ENCODE measurements around the gene IFT20. TPM values are rescaled to one million over a fixed set of nuclear protein-coding genes. Genes with fewer than 3 reads are reported as not detected.

The IFT20 gene, protein sequence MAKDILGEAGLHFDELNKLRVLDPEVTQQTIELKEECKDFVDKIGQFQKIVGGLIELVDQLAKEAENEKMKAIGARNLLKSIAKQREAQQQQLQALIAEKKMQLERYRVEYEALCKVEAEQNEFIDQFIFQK
- total RNA-seq (53.7 and 55.7 TPM in 2 replicates), polyA plus RNA-seq (26.5 and 51.4 TPM in 2 replicates), polyA minus RNA-seq (ENCODE audit: low replicate concordance) (8.3 and 18.4 TPM in 2 replicates)
- 25.4 and 38.9 TPM in 2 replicates for polyA plus RNA-seq (2012)

DNA sequence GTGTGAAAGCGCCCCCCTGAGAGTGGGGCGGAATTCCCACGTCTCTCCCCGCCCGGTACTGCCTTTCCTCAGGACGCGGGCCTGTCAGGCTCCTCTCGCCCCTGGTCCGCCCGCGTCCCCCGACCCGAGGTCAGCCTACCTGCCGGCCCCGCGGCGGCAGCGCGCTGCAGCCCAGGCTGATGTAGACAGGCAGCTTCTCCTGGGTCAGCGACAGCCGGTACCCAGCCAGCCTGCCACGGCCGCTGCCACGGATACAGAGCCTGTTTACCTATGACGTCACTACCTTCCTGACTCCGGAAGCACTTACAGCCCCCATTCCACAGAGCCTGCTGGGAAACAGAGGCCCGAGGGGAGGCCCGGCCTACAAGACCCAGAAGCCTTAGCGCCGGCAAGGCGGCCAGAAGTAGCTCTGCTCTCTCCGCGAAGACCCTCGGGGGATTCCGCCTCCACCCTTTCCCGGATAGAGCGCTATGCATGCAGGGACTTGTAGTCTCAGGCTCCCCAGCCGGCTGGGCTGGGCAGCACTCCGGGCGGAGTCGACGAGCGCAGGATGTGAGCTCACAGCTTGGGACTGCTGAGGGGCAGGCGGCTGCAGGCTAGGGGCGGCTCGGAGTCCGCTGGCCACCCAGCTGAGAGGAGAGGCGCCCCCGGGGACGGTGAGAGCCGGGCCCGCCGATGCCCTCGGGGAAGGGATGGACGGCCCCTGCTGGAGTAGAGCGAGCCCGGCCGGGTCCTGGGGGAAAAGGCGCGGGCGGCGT lies at the start of gene IFT20, which contains the start of gene TNFAIP1:
Gene IFT20 (minus strand): TSS at position 272 of the 758 bp plus-strand sequence. CDS start 3,487 bp downstream, outside the sequence.
Gene TNFAIP1 (plus strand): TSS at position 561 of the 758 bp plus-strand sequence. CDS start 3,761 bp downstream, outside the sequence.
- Histone ChIP-seq H3K27me3 (ENCODE audit: control insufficient read depth, insufficient read depth, low read length) (no peaks in the 10 kb centered on the region), H3K27ac (ENCODE audit: insufficient read depth, low read length) (peak within 1 kb of the TSS; percentile 99), H3K9me3 (ENCODE audit: control insufficient read depth, insufficient read depth, low read depth, low read length) (no peaks in the 10 kb centered on the region), H3K4me2 (ENCODE audit: extremely low read depth, insufficient read depth, low read length) (peak within 1 kb of the TSS; percentile 100), H2AFZ (ENCODE audit: low read length) (peak within 1 kb of the TSS; percentile 60), H3K79me2 (ENCODE audit: control insufficient read depth, insufficient read depth, low read length) (peaks cover 50% of the 10 kb centered on the region), H3K4me1 (ENCODE audit: control insufficient read depth, extremely low read depth, insufficient read depth, low read length) (peaks cover 17% of the 10 kb centered on the region), H3K36me3 (ENCODE audit: control insufficient read depth, insufficient read depth, low read length) (peaks cover 11% of the 10 kb centered on the region), H3K4me3 (replicated peaks in 1 of 4; ENCODE audit: control extremely low read depth in 1 of 4, insufficient read depth in 1 of 4, low read depth in 3 of 4, low read length in 4 of 4) (peak within 1 kb of the TSS; percentile 88 to 99 (median 96)), H4K20me1 (ENCODE audit: control insufficient read depth, extremely low read depth, insufficient read depth, low read length) (no peaks in the 10 kb centered on the region), H3K9ac (ENCODE audit: insufficient read depth, low read length) (peak within 1 kb of the TSS; percentile 95)
- peak; percentile 100 for DNase-seq (ENCODE audit: low read depth in 2 of 2)
- TF ChIP-seq CTCF (conservative IDR thresholded peaks at IDR 0.05 in 1 of 2, IDR thresholded peaks at IDR 0.05 in 1 of 2; ENCODE audit: low read depth in 1 of 2, low read length in 2 of 2) (no peak), EZH2 (IDR thresholded peaks at IDR 0.05; ENCODE audit: low read length, missing control alignments) (no peak)

- Histone ChIP-seq H3K4me2 (ENCODE audit: extremely low read depth, insufficient read depth, low read length) (no peak overlapping the region), H3K79me2 (ENCODE audit: control insufficient read depth, insufficient read depth, low read length) (no peaks in the 10 kb centered on the region), H3K9me3 (ENCODE audit: control insufficient read depth, insufficient read depth, low read depth, low read length) (no peaks in the 10 kb centered on the region), H3K36me3 (ENCODE audit: control insufficient read depth, insufficient read depth, low read length) (peaks cover 4% of the 10 kb centered on the region), H4K20me1 (ENCODE audit: control insufficient read depth, extremely low read depth, insufficient read depth, low read length) (no peaks in the 10 kb centered on the region), H3K4me1 (ENCODE audit: control insufficient read depth, extremely low read depth, insufficient read depth, low read length) (no peaks in the 10 kb centered on the region), H3K27ac (ENCODE audit: insufficient read depth, low read length) (no peak overlapping the region), H3K9ac (ENCODE audit: insufficient read depth, low read length) (no peak overlapping the region), H2AFZ (ENCODE audit: low read length) (no peak overlapping the region), H3K27me3 (ENCODE audit: control insufficient read depth, insufficient read depth, low read length) (no peaks in the 10 kb centered on the region), H3K4me3 (replicated peaks in 1 of 4; ENCODE audit: control extremely low read depth in 1 of 4, insufficient read depth in 1 of 4, low read depth in 3 of 4, low read length in 4 of 4) (no peak overlapping the region)
- DNase-seq (ENCODE audit: low read depth in 2 of 2), result no peak
- TF ChIP-seq CTCF (conservative IDR thresholded peaks at IDR 0.05 in 1 of 2, IDR thresholded peaks at IDR 0.05 in 1 of 2; ENCODE audit: low read depth in 1 of 2, low read length in 2 of 2) (no peak), EZH2 (IDR thresholded peaks at IDR 0.05; ENCODE audit: low read length, missing control alignments) (no peak)
These were observed 49.7 kb upstream of the IFT20 start for GRCh38 chr17:28385037-28385400.

- TF ChIP-seq EZH2 (IDR thresholded peaks at IDR 0.05; ENCODE audit: low read length, missing control alignments) (no peak), CTCF (conservative IDR thresholded peaks at IDR 0.05 in 1 of 2, IDR thresholded peaks at IDR 0.05 in 1 of 2; ENCODE audit: low read depth in 1 of 2, low read length in 2 of 2) (no peak)
- Histone ChIP-seq H2AFZ (ENCODE audit: low read length) (no peak overlapping the region), H3K9ac (ENCODE audit: insufficient read depth, low read length) (no peak overlapping the region), H3K4me3 (replicated peaks in 1 of 4; ENCODE audit: control extremely low read depth in 1 of 4, insufficient read depth in 1 of 4, low read depth in 3 of 4, low read length in 4 of 4) (no peak overlapping the region), H3K36me3 (ENCODE audit: control insufficient read depth, insufficient read depth, low read length) (peaks cover 2% of the 10 kb centered on the region), H3K27me3 (ENCODE audit: control insufficient read depth, insufficient read depth, low read length) (no peaks in the 10 kb centered on the region), H3K4me2 (ENCODE audit: extremely low read depth, insufficient read depth, low read length) (no peak overlapping the region), H3K9me3 (ENCODE audit: control insufficient read depth, insufficient read depth, low read depth, low read length) (no peaks in the 10 kb centered on the region), H3K27ac (ENCODE audit: insufficient read depth, low read length) (no peak overlapping the region), H4K20me1 (ENCODE audit: control insufficient read depth, extremely low read depth, insufficient read depth, low read length) (no peaks in the 10 kb centered on the region), H3K79me2 (ENCODE audit: control insufficient read depth, insufficient read depth, low read length) (no peaks in the 10 kb centered on the region), H3K4me1 (ENCODE audit: control insufficient read depth, extremely low read depth, insufficient read depth, low read length) (no peaks in the 10 kb centered on the region)
- no peak for DNase-seq (ENCODE audit: low read depth in 2 of 2)
These were observed 49.2 kb upstream of the IFT20 start for GRCh38 chr17:28384281-28385036.

Measured in fibroblast of lung (primary cell).